GM19372 (cell line): Measurements from ENCODE around the gene ARL10.
A peak's percentile ranks its signal among the peaks of the same experiment; 100 is the strongest.

Experiments used
- ATAC-seq: cut with Tn5 transposase; IDR thresholded peaks from one replicate; pipeline ENCODE4 v1.9.1; 2021; ENCODE audit warnings: mild to moderate bottlenecking, low read depth, moderate library complexity; ENCODE audit not compliant: unreplicated experiment

ARL10 gene

GRCh38 chr5:176408590-176408989 is 43.3 kb downstream of the ARL10 start:
- ATAC-seq, result no peak

- ATAC-seq, result no peak
Measured at GRCh38 chr5:176409765-176410164, 44.5 kb downstream of the ARL10 start.

- ATAC-seq, result no peak
Measured at GRCh38 chr5:176410486-176411180, 45.3 kb downstream of the ARL10 start.

GRCh38 chr5:176412517-176413254 is 47.4 kb downstream of the ARL10 start:
- ATAC-seq, result no peak

- no peak for ATAC-seq
Measured at GRCh38 chr5:176413255-176413565, 47.9 kb downstream of the ARL10 start.

GRCh38 chr5:176413709-176414191 is 48.5 kb downstream of the ARL10 start:
- ATAC-seq, result no peak

- ATAC-seq, result no peak
Measured at GRCh38 chr5:176414704-176415103, 49.4 kb downstream of the ARL10 start.

GRCh38 chr5:176415240-176415951 is 50.1 kb downstream of the ARL10 start:
- no peak for ATAC-seq

GRCh38 chr5:176415952-176416924 is 51.0 kb downstream of the ARL10 start, which contains the start of gene CLTB:
Gene CLTB (minus strand): TSS chr5:176416539. CDS start chr5:176416363, 176 bp downstream.
- ATAC-seq, result peak; percentile 91

GRCh38 chr5:176416965-176417364 is 51.7 kb downstream of the ARL10 start:
- no peak for ATAC-seq

GRCh38 chr5:176418251-176418650 is 53.0 kb downstream of the ARL10 start:
- ATAC-seq, result no peak

GRCh38 chr5:176420086-176420485 is 54.8 kb downstream of the ARL10 start:
- no peak for ATAC-seq

GRCh38 chr5:176420972-176421544 is 55.8 kb downstream of the ARL10 start:
- ATAC-seq, result no peak

GRCh38 chr5:176424181-176424580 is 58.9 kb downstream of the ARL10 start:
- ATAC-seq, result no peak

GRCh38 chr5:176425138-176425537 is 59.9 kb downstream of the ARL10 start:
- no peak for ATAC-seq

GRCh38 chr5:176425791-176426190 is 60.5 kb downstream of the ARL10 start:
- no peak for ATAC-seq

- ATAC-seq, result no peak
Measured at GRCh38 chr5:176426876-176427275, 61.6 kb downstream of the ARL10 start.

GRCh38 chr5:176427971-176428370 is 62.7 kb downstream of the ARL10 start:
- no peak for ATAC-seq

- no peak for ATAC-seq
Measured at GRCh38 chr5:176429972-176430371, 64.7 kb downstream of the ARL10 start.
